Endometrial microvascular endothelial cells (primary cell): ENCODE measurements around the gene CDH23. TPM values are rescaled to one million over a fixed set of nuclear protein-coding genes. Genes with fewer than 3 reads are reported as not detected.

Source experiments
- in situ Hi-C: cut with HindIII; loops from 2 replicates; pipeline ENCODE4 v1.10.0; 2017; ENCODE audit warnings: low sequenced_read_pairs, low pct_unique_long_range_greater_than_20kb; ENCODE audit errors: inconsistent ontology term
- total RNA-seq: library from RNA; depleted of rRNA; stranded (reverse); fragments of >200 nt; gene quantifications from one replicate; pipeline ENCODE4 v1.2.3, GENCODE V29; 2015; ENCODE audit errors: inconsistent ontology term

The CDH23 gene
- total RNA-seq, 1 donor from 2014 or later = 0.09 TPM

GRCh38 chr10:71641986-71642385 is 245.3 kb downstream of the CDH23 start:
- in situ Hi-C loops = no loop called here

DNA sequence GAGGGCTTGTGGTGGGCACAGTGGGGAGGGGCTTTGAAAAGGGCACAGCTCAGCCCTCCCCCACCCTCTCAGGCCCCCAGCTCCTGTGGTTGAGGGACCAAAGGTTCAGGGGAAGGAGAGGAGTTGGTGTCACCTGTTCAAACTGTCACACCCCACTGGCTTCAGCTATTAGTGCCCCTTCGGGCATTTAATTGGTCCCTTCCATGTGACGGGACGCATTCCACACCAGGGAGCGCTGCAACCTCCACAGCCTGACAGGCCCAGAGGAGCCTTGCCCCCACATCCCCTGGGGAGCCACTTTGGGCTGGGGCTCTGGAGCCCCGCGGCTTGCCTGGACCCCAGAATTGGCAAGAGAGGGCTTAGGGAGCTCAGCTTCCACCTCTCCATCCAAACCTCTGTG is 247.2 kb downstream of the CDH23 start:
- in situ Hi-C loops = no loop called here

DNA sequence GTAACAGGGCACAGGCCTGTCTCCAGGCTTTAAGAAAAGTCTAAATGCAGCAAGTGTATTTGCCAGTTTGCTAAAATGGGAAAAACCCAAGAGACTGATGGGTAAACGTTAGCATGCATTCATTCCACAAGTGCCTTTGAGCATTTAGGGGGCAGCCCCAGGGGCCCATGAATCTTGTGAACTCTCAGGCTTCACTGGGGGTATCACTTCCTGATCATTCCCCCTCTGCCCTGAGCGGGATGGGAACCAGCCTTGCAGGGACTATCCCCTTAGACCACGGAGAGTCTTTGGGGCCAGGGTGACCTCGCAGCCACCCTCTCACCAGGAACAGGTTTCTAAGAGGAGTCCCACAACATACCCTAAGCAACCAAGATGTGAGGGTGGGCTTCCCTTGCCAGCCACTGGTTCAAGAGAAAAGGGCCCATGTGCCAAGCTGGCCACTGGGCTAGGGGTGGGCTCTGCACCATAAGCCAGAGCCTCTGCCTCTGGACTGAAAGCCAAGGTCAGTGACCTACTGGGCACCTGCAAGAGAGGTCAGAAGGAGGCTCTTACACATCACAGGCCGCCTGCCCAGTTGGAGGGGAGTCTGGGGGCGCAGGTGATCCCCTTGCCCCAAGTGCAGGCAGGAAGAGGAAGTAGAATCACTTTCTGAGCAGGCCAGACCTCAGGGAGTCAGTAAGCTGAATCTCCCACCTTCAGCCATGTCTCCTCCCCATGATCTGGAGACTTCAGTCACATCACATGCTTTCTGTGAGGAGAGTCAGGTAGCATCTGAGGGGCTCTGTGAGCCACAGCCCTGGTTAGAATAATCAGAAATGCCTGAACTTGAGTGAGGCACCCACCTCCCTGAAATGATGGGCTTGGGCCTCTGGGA is 247.8 kb downstream of the CDH23 start:
- in situ Hi-C loops = no loop called here

DNA sequence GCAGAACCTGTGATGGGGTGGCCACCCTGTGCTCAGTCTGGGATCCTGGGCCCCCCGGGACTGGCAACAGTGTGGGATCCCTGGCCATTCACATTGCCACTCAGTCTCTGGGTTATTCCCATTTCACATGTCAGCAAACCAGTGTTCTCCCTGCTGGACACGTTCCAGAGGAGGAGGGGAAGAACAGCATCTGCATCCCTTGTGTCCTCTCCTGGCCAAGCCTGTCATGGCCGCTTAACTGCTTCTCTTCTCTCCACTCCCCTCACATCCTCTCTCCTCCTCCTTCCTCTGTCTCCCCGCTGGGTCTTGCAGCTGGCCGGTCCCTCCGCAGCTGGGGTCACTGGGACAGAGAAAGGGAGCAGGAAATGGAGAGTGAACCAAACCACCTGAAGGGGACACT is 248.5 kb downstream of the CDH23 start:
- in situ Hi-C loops = no loop called here

- in situ Hi-C loops = no loop called here
Observed at GRCh38 chr10:71646037-71646436, 249.3 kb downstream of the CDH23 start.

DNA sequence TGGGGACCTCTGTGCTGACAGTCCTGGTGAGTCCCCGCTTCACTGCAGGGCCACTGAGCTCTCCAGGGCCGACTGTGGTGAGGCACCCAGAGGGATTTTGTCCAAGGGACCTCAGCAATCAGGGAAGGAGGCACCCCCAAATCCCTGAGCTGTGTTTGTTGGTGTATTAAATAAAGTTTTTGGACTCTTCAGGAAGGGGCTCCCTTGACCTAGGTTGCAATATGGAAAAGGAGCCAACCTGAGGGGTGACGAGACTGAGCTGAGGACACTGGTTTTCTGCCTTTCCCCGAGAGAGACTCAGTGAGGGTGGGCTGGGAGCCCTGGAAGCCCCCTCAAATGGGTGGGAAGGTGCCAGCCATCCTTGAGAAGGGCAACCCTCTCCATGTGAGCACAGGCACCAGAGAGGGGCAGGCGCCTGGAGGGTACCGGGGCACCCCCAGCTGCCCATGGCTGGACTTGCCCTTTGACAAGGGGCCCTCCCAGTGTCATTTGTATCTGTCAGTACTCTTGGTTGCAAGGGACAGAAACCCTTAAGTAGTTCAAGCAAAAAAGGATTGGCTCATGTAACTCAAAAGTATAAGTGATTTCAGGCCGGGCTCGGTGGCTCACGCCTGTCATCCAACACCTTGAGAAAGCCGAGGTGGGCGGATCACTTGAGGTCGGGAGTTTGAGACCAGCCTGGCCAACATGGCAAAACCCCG is 250.0 kb downstream of the CDH23 start:
- in situ Hi-C loops = no loop called here

DNA sequence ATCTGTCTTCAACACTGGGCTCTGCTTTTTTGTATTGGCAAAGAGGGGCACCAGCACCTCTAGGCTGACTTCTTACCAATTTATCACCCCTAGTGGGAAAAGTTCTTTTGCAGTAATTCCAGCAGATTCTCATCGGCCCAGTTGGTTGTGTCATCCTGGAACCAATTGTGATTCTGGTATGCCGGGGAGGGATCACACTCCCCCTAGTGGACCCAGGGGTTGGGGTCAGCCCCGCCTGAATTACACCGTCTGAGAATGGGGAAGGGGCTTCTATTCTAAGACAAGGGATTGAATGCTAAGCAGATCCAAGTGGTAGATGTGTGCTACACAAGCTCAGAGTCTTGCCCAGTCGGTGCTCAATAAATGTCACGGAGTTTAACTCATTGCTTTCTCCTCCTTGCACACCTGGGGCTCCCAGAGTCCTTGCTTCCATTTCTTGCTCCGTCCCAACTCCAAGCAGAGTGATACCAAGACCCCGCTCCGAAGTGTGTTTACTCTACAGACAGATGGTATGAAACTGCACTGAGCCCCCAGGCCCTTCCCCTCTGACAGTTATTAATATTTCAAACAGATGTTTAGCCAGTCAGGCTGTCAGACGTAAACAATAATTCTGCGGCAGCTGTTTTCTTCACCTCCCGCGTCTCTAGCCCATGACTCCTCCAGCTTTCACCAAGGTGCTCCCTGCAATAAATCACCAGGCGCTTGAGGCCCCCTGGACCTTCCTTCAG is 251.0 kb downstream of the CDH23 start:
- in situ Hi-C loops = no loop called here

DNA sequence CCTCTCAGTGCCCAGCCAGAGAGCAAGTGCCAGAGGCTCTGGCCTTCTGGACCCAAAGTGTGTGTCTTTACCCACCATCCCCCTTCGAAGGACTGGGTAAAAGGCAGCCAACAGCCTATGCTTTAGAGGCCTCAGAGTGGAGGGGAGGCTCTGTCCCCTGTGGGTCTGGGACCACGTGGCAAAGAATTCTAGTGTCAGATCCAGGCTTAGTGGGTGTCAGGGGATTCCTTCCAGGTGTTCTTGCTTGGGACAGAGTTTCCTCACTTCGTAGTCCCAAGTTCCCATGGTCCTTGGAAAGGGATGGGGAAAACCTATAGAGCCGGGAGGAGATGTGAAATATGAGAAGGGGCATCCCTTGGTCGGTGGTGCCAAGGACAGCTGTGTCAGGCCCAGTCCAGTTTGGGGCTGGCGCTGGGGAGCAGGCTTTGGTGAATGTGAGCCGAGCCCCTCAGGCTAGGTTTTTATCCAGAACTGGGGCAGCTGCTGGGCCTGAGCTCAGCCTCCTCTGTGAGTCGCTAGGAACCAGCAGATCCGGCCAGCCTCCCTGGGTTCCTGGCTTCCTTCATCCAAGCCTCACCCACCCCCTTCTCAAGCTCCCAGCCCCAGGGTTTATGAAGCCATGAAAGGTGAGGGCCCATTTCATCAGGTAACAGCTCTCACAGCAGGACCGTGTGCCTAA is 251.7 kb downstream of the CDH23 start:
- in situ Hi-C loops = no loop called here

- in situ Hi-C loops = no loop called here
Observed at GRCh38 chr10:71648933-71649320, 252.2 kb downstream of the CDH23 start.

GRCh38 chr10:71649631-71650030 is 252.9 kb downstream of the CDH23 start:
- in situ Hi-C loops = no loop called here

DNA sequence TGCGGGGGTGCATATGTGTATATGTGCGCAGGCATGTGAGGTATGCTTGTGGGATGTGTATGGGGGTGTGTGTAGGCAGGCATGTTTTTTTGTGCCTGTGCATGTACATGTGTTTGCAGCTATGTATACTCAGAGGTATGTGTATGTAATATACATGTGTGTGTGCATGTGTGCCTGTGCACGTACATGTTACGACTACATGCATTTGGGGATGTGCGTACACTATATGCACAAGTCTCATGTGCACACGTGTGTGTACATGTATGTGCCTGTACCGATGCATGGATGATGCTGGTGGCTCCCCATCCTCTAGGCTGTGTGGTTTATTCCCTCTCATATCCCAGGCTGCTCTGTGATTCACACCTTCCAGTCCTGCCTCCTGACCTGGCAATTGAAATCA is 253.7 kb downstream of the CDH23 start:
- in situ Hi-C loops = no loop called here

- in situ Hi-C loops = no loop called here
Observed at GRCh38 chr10:71651428-71651827, 254.7 kb downstream of the CDH23 start.

DNA sequence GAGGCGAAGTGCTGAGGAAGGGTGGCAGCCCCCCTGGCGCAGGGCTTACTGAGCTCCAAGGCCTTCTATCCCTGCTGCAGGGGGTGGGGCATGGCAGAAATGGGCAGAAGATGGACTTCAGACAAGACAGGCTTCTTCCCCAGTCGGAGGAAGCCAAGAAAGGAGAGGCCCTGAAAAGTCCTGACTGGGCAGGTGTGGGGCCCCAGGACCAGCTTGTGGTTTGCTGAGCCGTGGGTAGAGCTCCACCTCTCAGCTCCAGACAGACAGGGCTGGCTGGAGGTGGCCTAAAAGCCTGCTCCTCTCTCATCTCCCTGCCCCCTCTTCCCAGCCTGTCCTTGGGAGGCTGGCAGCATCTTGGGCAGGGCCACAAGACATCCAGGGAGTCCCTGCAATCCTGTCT is 255.2 kb downstream of the CDH23 start:
- in situ Hi-C loops = no loop called here

DNA sequence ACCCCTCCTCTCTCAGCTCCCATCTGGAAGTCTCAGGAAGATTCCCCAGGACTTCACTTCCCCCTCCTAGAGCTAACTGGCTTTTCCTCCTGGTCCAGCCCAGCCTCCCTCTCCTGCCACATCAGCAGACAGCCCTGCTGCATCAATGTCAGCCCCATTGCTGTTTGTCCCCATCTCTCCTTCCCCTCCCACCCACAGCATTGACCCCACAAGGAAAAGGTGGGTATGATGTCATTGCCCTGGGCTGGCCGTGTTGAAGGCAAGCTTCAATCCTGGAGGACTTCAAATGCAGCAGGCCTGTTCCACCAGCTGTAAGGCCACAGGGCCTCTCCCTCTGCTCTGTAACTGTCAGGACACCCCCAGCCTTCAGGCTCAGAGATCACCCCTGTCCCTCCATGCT is 256.3 kb downstream of the CDH23 start:
- in situ Hi-C loops = no loop called here

- in situ Hi-C loops = no loop called here
Observed at GRCh38 chr10:71656220-71656619, 259.5 kb downstream of the CDH23 start.

DNA sequence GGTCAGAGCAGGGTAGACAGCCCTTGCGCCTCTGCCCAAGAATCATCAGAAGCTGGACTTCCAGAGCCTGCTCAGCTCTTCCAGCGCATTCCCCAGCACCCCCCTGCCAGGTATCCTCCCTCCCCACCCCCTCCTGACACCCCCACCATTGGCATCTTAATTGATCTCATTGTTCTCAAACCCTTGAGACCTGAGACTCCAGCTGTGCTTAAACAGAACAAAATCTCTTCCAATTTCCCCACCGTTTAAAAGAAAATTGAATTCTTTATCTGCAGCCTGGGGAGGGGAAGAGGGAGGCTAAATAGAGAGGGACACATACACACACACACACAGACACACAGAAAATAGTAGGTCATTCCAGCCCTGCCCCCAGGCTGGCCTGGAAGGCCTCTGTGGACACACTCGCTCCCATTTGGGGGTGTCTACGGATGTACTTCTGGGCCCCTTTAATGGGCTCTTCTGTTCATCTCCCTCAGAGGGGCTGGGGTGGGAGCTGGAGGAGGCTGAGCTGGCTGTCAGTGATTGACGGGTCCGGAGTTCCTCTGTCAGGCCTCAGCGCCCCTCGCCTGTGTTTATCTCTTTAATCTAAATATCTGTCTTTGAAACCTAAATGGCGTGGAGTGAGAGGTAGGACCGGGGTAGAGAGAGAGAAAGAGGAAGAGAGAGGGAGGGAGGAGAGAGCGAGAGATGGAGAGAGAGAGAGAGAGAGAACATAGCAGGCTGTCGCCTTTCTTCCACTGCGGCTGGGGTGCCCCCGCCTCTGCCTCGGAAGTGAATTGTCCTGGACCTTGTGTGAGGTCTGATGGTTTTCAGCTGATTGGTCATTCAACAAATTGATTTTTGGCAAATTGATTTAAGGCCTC is 261.1 kb downstream of the CDH23 start:
- in situ Hi-C loops = no loop called here

- in situ Hi-C loops = no loop called here
Observed at GRCh38 chr10:71658467-71658745, 261.7 kb downstream of the CDH23 start.

- in situ Hi-C loops = no loop called here
Observed at GRCh38 chr10:71659111-71659634, 262.5 kb downstream of the CDH23 start.
